NT2/D1 (cell line): ENCODE results near the gene PCP4.

Source experiments
- DNase-seq: peaks from one replicate; pipeline ENCODE4 v3.0.0-alpha.2; 2011; ENCODE audit warnings: low read depth, low spot score
- H3K27me3 ChIP-seq: 2 replicates; pipeline ENCODE4 v1.6.0; 2011; ENCODE audit warnings: mild to moderate bottlenecking; ENCODE audit not compliant: insufficient read length, insufficient read depth
- H3K36me3 ChIP-seq: 2 replicates; pipeline ENCODE4 v1.6.1; 2011; ENCODE audit warnings: mild to moderate bottlenecking, low read length, mixed read lengths; ENCODE audit not compliant: insufficient read depth, insufficient read length
- H3K4me1 ChIP-seq: 2 replicates; pipeline ENCODE4 v1.5.1; 2011; ENCODE audit not compliant: insufficient read depth, insufficient read length
- H3K4me3 ChIP-seq: 2 replicates; pipeline ENCODE4 v1.5.1; 2011; ENCODE audit warnings: low read depth; ENCODE audit not compliant: insufficient read length
- H3K9ac ChIP-seq: 2 replicates; pipeline ENCODE4 v1.6.0; 2011; ENCODE audit warnings: low read depth; ENCODE audit not compliant: insufficient read length
- H3K9me3 ChIP-seq: 2 replicates; pipeline ENCODE4 v1.5.1; 2011; ENCODE audit warnings: mild to moderate bottlenecking, low read length; ENCODE audit not compliant: insufficient read depth
- SUZ12 ChIP-seq: IDR thresholded peaks from 2 replicates; pipeline ENCODE4 v1.6.1; 2011; ENCODE audit not compliant: insufficient read length, insufficient read depth; ENCODE audit errors: extremely low read depth
- YY1 ChIP-seq: IDR thresholded peaks from 2 replicates; pipeline ENCODE4 v1.6.1; 2011; ENCODE audit not compliant: insufficient read length, insufficient read depth
- ZNF274 ChIP-seq: IDR thresholded peaks from 2 replicates; pipeline ENCODE4 v1.6.1; 2011; ENCODE audit warnings: mild to moderate bottlenecking, low read depth, low read length

Gene PCP4

DNA sequence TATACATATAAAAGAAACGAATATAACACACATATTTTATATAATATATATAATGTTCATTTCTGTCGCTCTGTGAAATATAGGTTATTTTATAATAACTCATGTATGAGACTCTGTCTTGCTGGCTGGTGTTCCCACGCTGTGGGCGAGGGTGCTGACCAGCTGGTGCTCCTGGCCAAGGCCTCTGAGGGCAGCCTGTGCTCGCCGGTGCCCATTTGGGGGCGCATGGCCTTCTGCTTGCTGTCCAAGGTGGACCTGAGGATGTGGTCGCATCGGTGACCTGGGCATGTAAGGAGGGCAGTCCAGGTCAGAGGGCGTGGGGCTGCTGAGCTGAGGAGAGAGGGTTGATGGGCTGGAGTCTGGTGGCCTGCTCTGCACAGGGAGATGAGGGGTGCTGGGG lies 1.1 kb upstream of the PCP4 start:
- H3K4me1 ChIP-seq: no peaks in the 10 kb centered on the region
- DNase-seq: no peak
- no peak overlapping the region for H3K4me3 ChIP-seq
- peaks cover 3% of the 10 kb centered on the region for H3K27me3 ChIP-seq
- no peaks in the 10 kb centered on the region for H3K9me3 ChIP-seq
- no peak overlapping the region for H3K9ac ChIP-seq
- no peaks in the 10 kb centered on the region for H3K36me3 ChIP-seq
- TF ChIP-seq ZNF274 (no peak), SUZ12 (no peak), YY1 (no peak)

DNA sequence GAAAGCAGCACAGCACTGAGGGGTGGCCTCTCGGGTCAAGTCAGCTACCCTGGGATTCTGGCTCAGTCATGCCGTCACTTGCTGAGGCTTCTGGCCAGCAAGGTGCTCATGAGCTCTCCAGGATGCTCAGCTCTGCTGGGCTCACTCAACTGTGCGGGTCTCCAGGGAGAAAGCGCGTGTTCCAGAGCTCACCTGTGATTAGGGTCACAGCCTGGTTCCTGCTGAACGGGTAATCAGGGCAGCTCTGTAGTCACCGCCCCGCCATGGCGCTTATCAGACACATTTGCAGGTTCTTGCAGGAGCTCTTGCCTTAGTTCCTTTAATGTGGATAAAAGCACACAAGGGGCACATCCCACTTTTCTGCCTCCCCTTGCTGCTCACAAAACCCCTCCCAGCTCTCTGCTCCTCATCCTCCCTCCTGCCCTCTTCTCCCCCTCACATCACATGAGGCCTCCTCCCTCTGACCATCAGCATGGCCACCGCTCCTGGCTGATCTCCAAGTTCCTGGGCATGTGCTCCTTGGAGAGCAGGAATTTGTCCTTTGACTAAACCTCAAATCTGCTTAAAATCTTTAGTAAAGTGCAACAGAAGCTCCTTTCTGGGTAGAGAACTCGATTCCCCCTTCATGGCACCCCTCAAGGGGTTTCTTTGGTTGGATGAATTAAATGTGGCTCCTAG lies 2.0 kb downstream of the PCP4 start:
- H3K36me3 ChIP-seq: no peaks in the 10 kb centered on the region
- H3K9me3 ChIP-seq: no peaks in the 10 kb centered on the region
- no peak overlapping the region for H3K9ac ChIP-seq
- TF ChIP-seq YY1 (no peak), SUZ12 (no peak), ZNF274 (no peak)
- H3K27me3 ChIP-seq: peaks cover 3% of the 10 kb centered on the region
- DNase-seq: no peak
- no peak overlapping the region for H3K4me3 ChIP-seq
- no peaks in the 10 kb centered on the region for H3K4me1 ChIP-seq

DNA sequence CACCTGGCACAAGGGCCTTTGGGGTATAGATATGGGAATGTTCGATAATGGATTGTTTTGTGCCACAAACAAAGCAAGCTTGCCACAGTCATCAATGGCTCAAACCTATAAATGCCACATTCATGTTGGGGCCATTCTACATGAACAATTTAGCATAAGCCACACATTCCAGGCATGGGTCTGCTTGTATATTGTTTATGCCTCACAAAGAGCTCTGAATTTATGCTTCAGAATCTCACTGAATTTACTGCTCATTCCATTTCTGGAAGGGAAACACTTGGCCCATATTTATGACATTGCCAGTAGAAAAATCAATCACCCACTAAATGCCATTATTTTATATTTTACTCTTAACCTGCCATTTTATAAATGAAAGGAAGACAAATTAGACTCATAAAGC lies 6.4 kb downstream of the PCP4 start:
- no peaks in the 10 kb centered on the region for H3K27me3 ChIP-seq
- no peak for DNase-seq
- no peaks in the 10 kb centered on the region for H3K9me3 ChIP-seq
- no peak overlapping the region for H3K9ac ChIP-seq
- no peaks in the 10 kb centered on the region for H3K36me3 ChIP-seq
- no peak overlapping the region for H3K4me3 ChIP-seq
- no peaks in the 10 kb centered on the region for H3K4me1 ChIP-seq
- TF ChIP-seq ZNF274 (no peak), YY1 (no peak), SUZ12 (no peak)

DNA sequence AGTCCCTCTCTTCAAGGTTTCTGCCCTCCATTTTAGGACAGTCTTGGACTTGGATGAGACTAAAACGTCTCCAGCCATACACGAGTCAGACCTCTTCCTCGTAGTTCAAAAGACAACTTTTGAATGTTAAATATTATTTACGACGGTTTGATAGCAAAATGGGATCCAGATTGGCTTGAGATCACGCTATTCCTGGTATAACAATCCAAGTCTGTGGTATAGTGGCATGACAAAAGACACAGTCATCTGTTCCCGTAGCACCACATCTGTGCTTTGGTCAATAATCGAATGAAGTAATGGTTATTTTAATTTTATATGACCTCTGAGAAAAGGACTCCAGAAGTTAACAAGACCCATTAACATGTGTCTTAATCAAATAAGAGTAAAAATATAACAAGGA lies 7.0 kb downstream of the PCP4 start:
- H3K36me3 ChIP-seq: no peaks in the 10 kb centered on the region
- no peak for TF ChIP-seq YY1
- no peak for TF ChIP-seq SUZ12
- TF ChIP-seq ZNF274: no peak
- no peak for DNase-seq
- H3K9me3 ChIP-seq: no peaks in the 10 kb centered on the region
- H3K4me1 ChIP-seq: no peaks in the 10 kb centered on the region
- no peak overlapping the region for H3K9ac ChIP-seq
- no peaks in the 10 kb centered on the region for H3K27me3 ChIP-seq
- no peak overlapping the region for H3K4me3 ChIP-seq

DNA sequence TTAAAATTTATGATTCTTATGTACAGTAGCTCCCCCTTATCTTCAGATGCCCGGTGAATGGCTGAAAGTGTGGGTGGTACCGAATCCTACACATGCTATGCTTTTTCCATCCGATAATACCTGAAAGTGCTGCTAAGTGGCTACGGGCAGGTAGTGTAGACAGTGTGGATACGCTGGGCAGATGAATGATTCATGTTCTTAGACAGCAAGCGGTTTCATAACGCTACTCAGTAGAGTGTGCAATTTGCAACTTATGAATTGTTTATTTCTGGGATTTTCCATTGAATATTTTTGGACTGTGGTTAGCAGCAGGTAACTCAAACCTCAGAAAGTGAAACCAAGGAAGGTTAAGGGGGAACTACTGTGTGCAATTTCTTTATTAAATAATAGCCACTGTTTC lies 7.5 kb downstream of the PCP4 start:
- Histone ChIP-seq H3K27me3 (no peaks in the 10 kb centered on the region), H3K4me3 (no peak overlapping the region), H3K36me3 (no peaks in the 10 kb centered on the region), H3K4me1 (no peaks in the 10 kb centered on the region), H3K9me3 (no peaks in the 10 kb centered on the region), H3K9ac (no peak overlapping the region)
- no peak for DNase-seq
- TF ChIP-seq YY1 (no peak), ZNF274 (no peak), SUZ12 (no peak)

DNA sequence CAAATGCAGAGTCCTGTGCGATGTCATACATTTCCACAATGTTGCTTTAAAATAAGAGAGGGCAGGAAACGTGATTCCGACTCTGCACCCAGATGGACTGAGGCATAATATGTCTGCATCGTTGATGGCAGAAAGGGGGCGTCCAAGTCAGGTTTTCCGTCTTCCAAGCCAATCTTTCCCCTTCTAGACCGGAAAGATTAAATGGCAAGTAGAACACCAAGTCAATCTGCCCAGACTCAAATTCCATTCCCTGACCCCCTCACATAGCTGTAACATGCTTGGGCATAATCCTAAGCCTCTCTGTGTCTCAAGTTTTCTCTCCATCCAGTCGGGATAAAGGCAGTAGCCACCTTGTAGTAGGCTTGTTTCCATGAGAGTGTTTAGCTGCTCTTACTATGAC lies 14.4 kb downstream of the PCP4 start:
- no peak for DNase-seq
- H3K4me3 ChIP-seq: no peak overlapping the region
- TF ChIP-seq YY1 (no peak), ZNF274 (no peak), SUZ12 (no peak)

DNA sequence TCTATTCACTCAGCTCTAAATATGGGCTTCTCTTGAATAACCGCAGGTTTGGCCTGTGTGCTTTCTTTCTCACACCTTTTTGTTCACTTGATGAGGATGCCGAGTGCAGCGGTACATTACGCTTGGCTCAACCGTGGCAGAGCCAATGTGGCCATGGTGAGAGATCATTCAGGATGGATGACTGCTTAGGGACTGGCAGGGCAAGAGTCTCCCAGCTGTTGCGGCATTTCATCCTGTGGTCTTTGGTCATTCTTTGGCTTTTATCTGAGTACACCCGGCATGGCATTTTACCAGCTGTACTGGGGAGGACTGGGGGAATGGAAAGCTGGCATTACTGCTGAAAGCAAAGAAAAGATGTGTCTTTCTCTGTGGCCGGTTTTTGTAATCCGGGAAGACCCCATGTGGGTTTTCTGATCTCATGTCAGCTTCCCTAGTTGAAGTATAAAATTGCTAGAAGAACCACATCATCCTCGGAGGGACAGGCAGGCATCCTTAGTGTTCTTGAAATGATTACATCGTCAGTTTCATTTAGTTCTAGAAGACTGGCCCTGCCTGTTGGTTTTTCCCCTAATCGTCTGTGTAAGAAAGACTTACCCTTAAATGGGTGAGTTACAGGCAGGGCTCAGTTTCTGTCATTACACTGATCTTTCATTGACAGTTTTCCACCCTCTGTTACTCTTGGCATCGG lies 15.1 kb downstream of the PCP4 start:
- DNase-seq: no peak
- TF ChIP-seq ZNF274 (no peak), YY1 (no peak), SUZ12 (no peak)
- Histone ChIP-seq H3K27me3 (no peaks in the 10 kb centered on the region), H3K9ac (no peak overlapping the region), H3K36me3 (no peaks in the 10 kb centered on the region), H3K4me3 (no peak overlapping the region), H3K4me1 (no peaks in the 10 kb centered on the region), H3K9me3 (no peaks in the 10 kb centered on the region)

More for the DNA sequence above, 14.4 kb downstream of the PCP4 start:
- Histone ChIP-seq H3K9me3 (no peaks in the 10 kb centered on the region), H3K36me3 (no peaks in the 10 kb centered on the region), H3K27me3 (no peaks in the 10 kb centered on the region), H3K9ac (no peak overlapping the region), H3K4me1 (no peaks in the 10 kb centered on the region)
